Kidney epithelial cell (primary cell): ENCODE measurements around the gene FAM184B. TPM values are rescaled to one million over a fixed set of nuclear protein-coding genes. Genes with fewer than 3 reads are reported as not detected.

Experiments used
- DNase-seq: peaks from one replicate; pipeline ENCODE4 v3.0.0-alpha.2; 2010; ENCODE audit warnings: low read depth
- H3K27me3 ChIP-seq: 2 replicates; pipeline ENCODE4 v1.6.0; 2011; ENCODE audit warnings: low read length; ENCODE audit not compliant: control insufficient read depth, insufficient read depth
- H3K36me3 ChIP-seq: 2 replicates; pipeline ENCODE4 v1.5.1; 2011; ENCODE audit warnings: low read length; ENCODE audit not compliant: control insufficient read depth, insufficient read depth
- H3K4me3 ChIP-seq: 2 replicates; pipeline ENCODE4 v1.5.1; 2011; ENCODE audit warnings: low read depth, mild to moderate bottlenecking, control low read depth, low read length
- CTCF ChIP-seq: IDR thresholded peaks from 2 replicates; pipeline ENCODE4 v1.5.1; 2011; ENCODE audit warnings: mild to moderate bottlenecking, moderate library complexity, low read length, control low read depth, inconsistent platforms; ENCODE audit not compliant: insufficient read depth, poor library complexity, severe bottlenecking
- total RNA-seq: library from RNA; depleted of rRNA; stranded (reverse); fragments of >200 nt; gene quantifications from 2 replicates; pipeline ENCODE4 v1.2.3, GENCODE V29; 2015

Gene FAM184B
- total RNA-seq, 1 donor from 2014 or later, result under 0.01 TPM

GRCh38 chr4:17636696-17637622 is 144.5 kb downstream of the FAM184B start:
- peak; percentile 88 for TF ChIP-seq CTCF
- peak; percentile 26 for DNase-seq
- Histone ChIP-seq H3K4me3 (no peak overlapping the region), H3K27me3 (no peaks in the 10 kb centered on the region), H3K36me3 (peaks cover 1% of the 10 kb centered on the region)

GRCh38 chr4:17636341-17636695 is 145.1 kb downstream of the FAM184B start:
- Histone ChIP-seq H3K36me3 (peaks cover 1% of the 10 kb centered on the region), H3K27me3 (no peaks in the 10 kb centered on the region), H3K4me3 (no peak overlapping the region)
- no peak for DNase-seq
- TF ChIP-seq CTCF, result no peak

- Histone ChIP-seq H3K4me3 (no peak overlapping the region), H3K36me3 (peaks cover 1% of the 10 kb centered on the region), H3K27me3 (no peaks in the 10 kb centered on the region)
- DNase-seq, result no peak
- TF ChIP-seq CTCF, result no peak
These were observed 146.4 kb downstream of the FAM184B start for GRCh38 chr4:17635056-17635455.

- TF ChIP-seq CTCF, result no peak
- Histone ChIP-seq H3K27me3 (no peaks in the 10 kb centered on the region), H3K36me3 (peaks cover 3% of the 10 kb centered on the region), H3K4me3 (no peak overlapping the region)
- no peak for DNase-seq
These were observed 147.8 kb downstream of the FAM184B start for GRCh38 chr4:17633600-17633999.

GRCh38 chr4:17630228-17630627 is 151.2 kb downstream of the FAM184B start:
- no peak for TF ChIP-seq CTCF
- no peak overlapping the region for H3K4me3 ChIP-seq
- H3K36me3 ChIP-seq, result peaks cover 3% of the 10 kb centered on the region
- DNase-seq, result no peak
- no peaks in the 10 kb centered on the region for H3K27me3 ChIP-seq

- no peak for TF ChIP-seq CTCF
- H3K27me3 ChIP-seq, result no peaks in the 10 kb centered on the region
- no peak overlapping the region for H3K4me3 ChIP-seq
- peaks cover 5% of the 10 kb centered on the region for H3K36me3 ChIP-seq
- no peak for DNase-seq
These were observed 156.6 kb downstream of the FAM184B start for GRCh38 chr4:17624821-17625220.
